Measurements from ENCODE around the gene TESPA1. TPM values are rescaled to one million over a fixed set of nuclear protein-coding genes. Genes with fewer than 3 reads are reported as not detected.

The TESPA1 gene
- total and polyA plus RNA-seq, 5 donors: 0.14 to 1.1 (median 0.74) TPM

DNA sequence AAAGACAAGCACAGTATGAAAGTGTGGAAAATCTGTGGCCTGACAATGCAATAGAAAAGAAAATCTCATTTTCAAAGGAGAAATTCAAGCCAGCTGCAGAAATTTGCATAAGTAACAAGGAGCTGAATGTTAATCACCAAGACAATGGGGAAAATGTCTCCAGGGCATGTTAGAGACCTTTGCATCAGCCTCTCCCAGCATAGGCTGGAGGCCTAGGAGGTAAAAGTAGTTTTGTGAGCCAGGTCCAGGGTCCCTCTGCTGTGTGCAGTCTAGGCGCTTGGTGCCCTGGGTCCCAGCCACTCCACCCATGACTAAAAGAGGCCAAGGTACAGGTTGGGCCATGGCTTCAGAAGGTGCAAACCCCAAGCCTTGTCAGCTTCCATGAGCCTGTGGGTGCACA, 58.3 kb downstream of the TESPA1 start:
- Histone ChIP-seq H3K27ac (ENCODE audit: low read length) (no peak overlapping the region), H3K4me3 (ENCODE audit: low read length) (no peak overlapping the region), H3K27me3 (ENCODE audit: control insufficient read depth, insufficient read depth) (no peaks in the 10 kb centered on the region), H3K9me3 (ENCODE audit: control insufficient read depth, low read length) (no peaks in the 10 kb centered on the region), H3K4me1 (ENCODE audit: control insufficient read depth, insufficient read depth, low read length) (no peaks in the 10 kb centered on the region)
- ATAC-seq: no peak
- 90% methylated on average over 1 of the region's 1 CpG for WGBS
- no peak for DNase-seq
- intact Hi-C loops (cut with DNase I): no loop called here

DNA sequence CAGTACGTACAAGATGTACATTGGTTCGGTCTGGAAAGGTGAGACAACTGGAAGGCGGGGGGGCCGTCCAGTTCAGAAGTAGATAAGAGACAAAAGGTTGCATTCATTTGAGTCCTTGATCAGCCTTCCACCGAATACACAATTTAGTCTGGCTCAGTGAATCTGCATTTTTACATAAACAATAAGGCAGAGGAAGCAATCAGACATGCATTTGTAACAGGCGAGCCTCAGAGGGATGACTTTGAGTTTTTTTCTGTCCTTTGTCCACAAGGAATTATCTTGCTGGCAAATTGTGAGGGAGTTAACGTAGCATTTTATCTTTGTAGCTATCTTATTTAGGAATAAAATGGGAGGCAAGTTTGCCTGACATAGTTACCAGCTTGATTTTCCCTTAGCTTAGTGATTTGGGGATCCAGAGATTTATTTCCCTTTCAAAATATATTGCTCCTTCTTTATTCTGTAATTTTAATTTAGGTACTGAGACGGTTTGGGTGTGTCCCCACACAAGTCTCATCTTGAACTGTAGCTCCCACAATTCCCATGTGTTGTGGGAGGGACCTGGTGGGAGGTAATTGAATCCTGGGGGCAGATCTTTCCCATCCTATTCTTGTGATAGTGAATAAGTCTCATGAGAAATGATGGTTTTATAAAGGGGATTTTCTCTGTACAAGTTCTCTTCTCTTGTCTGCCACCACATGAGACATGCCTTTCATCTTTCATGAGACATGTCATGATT, 59.4 kb downstream of the TESPA1 start:
- DNase-seq: no peak
- Histone ChIP-seq H3K9me3 (ENCODE audit: control insufficient read depth, low read length) (no peaks in the 10 kb centered on the region), H3K4me3 (ENCODE audit: low read length) (no peak overlapping the region), H3K4me1 (ENCODE audit: control insufficient read depth, insufficient read depth, low read length) (no peaks in the 10 kb centered on the region), H3K27ac (ENCODE audit: low read length) (no peak overlapping the region), H3K27me3 (ENCODE audit: control insufficient read depth, insufficient read depth) (no peaks in the 10 kb centered on the region)
- WGBS: 56% methylated on average over 8 of the region's 8 CpGs
- ATAC-seq: no peak
- intact Hi-C loops (cut with DNase I): no loop called here

DNA sequence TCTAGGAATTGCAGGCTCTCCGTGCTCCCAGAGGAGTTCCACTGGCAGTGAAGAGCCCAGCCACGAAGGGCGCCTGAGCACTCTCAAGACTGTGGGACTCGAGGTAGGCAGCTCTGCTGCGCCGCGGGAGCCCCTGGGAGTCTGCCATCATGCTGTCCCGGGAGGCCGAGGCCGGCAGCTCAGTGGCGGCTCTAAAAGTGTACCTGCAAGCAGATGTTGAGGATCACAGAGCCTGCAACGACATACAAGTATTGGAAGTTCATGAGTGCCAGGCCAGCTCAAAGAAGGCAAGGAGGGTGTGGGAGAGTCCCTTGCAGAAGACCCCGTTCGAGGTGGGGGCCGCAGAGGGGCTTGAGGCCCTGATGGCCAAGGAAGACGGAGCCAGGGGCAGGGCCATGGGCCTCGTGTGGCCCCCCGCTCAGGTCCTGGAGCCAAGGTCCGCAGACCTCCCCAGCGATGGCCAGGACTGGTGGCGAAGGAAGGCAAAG, 67.5 kb downstream of the TESPA1 start:
- WGBS: 86% methylated on average over 21 of the region's 21 CpGs
- Histone ChIP-seq H3K27ac (ENCODE audit: low read length) (no peak overlapping the region), H3K9me3 (ENCODE audit: control insufficient read depth, low read length) (no peaks in the 10 kb centered on the region), H3K4me1 (ENCODE audit: control insufficient read depth, insufficient read depth, low read length) (no peaks in the 10 kb centered on the region), H3K27me3 (ENCODE audit: control insufficient read depth, insufficient read depth) (no peaks in the 10 kb centered on the region), H3K4me3 (ENCODE audit: low read length) (no peak overlapping the region)
- intact Hi-C loops (cut with DNase I): no loop called here
- ATAC-seq (no peak), DNase-seq (no peak)

Other genes with a start within 250 kb of the TESPA1 start
- gene MUCL1, start 130.2 kb downstream of the TESPA1 start, total RNA-seq: 1 to 10 TPM in 1 of 4 donors, not detected in 3; 1.1 TPM
- 1.5 TPM for gene MUCL1, start 130.2 kb downstream of the TESPA1 start, polyA plus RNA-seq
- not detected for gene NEUROD4, start 35.2 kb upstream of the TESPA1 start, total RNA-seq
- not detected for gene NEUROD4, start 35.2 kb upstream of the TESPA1 start, polyA plus RNA-seq
- not detected for gene OR9K2, start 141.6 kb upstream of the TESPA1 start, total RNA-seq
- not detected for gene OR9K2, start 141.6 kb upstream of the TESPA1 start, polyA plus RNA-seq
- gene OR10A7, start 236.3 kb upstream of the TESPA1 start, total RNA-seq: not detected
- not detected for gene OR10A7, start 236.3 kb upstream of the TESPA1 start, polyA plus RNA-seq

All from right cardiac atrium (tissue), 5 donors.